ENCODE results near the gene AATF.

AATF gene

DNA sequence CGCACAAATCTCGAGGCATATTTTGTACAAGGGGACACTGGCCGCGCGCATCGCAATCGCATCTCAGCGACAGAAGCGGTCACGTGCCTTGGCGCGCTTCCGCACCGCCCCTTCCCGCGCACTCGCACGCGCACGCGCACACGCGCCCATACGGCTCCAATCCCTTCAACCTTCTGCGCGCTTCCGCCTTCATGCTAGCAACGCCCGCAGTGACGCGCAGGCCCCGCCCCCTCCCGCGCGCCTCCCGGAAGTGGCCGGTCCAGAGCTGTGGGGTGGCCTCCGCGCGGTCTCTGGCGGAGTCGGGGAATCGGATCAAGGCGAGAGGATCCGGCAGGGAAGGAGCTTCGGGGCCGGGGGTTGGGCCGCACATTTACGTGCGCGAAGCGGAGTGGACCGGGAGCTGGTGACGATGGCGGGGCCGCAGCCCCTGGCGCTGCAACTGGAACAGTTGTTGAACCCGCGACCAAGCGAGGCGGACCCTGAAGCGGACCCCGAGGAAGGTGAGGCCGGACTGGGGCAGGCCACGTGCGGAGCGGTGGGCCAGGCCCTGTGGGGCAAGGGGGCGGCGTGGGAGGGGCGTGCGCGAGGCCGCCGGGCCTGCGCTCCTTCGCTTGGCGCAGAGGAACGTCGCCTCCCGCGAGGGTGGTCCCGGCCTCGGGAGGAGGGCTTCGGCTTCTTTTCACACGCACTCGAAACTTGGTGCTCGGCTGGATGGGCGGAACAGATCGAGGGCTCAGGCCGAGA, at the start of gene AATF:
TSS of gene AATF (plus strand) at position 238 of the 744 bp plus-strand sequence. CDS start at position 410, 172 bp downstream.
- peak; percentile 95 for DNase-seq

DNA sequence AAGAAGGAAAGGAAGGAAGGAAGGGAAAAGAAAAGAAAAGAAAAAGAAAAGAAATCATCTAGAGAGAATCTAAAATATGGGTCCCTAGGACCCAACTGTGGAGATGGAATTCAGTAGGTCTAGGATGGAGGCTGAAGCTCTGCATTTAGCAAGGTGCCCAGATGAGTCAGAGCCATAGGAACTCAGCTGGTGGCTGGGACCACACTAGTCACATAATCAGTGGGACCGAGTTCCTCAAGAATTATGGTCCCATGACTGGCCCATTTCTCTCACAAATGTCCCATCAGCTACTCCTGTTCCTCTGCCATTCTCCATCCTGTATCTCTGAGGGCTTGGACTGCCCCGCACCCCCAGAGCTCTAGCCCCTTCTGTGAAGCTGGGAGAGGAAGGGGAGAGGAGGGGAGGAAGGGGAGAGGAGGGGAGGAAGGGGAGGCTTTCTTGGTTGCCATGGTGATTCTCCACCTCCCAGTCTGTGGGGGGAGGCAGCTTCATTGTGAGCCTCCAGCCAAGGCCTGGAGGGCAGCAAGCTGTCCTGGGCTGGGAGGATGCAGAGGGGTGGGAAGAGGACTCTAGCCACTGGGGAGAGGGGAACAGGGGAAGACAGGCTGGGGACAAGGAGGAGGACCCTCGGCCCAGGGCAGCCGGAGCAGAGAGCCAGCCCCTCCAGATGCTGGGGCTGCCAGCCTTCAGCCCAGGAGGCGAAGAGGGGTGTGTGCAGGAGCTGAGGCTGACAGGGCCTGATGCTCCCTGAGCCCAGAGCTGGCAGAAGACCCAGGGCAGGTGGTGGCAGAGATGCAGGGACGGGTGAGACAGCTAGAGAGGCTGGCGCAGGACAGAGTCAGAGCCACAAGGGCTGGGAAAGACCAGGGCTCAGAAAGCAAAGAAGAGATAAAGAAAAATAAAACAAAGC, 49.2 kb upstream of the AATF start:
- DNase-seq, result no peak

DNA sequence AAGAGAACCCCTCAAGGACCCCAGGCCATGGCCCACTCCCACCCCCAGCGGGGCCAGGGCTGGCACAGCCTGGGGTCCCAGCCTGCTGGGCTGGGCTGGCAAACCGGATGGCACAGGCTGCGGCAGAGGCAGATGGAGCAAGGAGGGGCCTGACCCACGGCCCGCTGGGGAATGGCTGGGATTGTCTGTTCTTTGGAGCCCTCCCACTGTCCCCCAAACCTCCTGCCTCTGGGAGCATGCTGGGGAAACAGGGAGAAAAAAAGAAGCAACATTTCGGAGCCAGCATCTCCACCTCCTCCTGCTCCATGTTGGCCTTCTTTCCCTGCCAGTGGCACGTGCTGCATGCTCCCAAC, 48.6 kb upstream of the AATF start:
- no peak for DNase-seq

DNA sequence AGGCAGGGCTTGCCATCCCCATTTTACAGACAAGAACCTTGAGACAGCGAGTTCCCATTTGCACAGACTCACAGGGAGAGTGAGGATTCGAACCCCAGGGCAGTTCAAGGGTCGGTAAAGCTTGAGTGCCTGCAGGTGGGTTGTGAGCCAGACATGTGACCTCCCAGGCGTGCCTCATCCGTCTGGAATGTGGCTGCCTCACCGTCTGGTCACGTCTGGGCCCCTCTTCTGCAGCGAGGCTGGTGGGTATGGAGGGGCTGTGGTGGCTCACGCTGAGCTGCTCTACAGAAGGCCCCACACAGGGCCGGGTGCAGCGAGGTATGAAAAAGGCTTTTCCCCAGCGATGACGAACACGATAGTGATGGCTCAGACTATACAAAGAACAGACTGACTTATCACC, 47.2 kb upstream of the AATF start:
- DNase-seq, result no peak

DNA sequence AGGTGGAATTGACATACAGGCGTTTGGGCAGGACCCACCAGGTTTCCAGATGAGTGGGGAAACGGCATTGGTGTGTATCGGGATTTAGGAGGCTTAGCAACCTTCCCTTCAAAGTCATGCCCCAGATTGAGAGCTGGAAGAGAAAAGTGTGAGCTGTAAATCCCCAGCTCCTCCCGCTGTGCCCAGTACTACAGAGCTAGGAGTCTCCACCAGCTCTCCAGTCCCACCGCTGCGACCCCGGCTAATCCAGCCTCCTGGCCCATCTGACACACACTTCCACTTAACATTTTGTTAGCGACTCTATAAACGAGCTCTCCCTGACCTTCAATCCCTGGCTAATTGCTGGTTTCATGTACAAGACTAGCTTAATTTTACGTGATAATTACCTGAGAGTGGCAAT, 41.3 kb upstream of the AATF start:
- no peak for DNase-seq

DNA sequence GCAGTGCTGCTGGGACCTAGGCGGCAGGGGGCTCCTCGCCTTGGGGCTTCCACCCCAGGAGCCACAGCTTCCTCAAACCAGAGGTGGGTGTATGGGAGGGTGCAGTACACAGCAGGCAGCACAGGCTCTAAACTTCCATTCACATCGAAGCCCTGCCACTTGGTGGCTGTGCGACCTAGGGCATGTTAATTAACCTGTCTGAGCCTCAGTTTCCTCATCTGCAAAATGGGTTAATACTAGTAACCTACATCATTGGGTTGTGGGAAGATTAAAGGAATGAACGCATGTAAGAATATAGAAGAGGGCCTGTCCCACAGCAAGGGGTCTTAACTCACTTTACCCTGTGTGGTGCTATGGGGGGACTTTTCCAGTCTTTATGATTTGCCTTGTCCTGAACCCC, 38.2 kb upstream of the AATF start:
- no peak for DNase-seq

DNA sequence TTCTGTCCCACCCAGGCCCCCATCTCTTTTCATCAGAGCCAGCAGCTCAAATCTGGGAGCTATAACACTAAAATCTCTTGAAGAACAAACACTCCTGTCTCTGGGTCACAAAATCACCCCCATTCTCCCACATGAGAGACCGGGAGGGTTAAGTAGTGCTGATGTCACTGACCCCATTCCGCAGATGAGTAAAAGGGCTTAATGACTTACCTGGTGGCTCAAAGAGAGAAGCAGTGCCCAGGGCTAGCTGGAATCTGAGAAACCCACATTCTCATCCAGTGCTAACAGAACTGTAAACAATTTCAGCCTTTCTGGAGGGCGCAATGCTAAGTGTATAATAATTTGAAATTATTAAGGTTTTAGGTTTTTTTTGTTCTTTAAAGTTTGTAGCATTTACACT, 37.8 kb upstream of the AATF start:
- no peak for DNase-seq

GRCh38 chr17:36913132-36913531, 35.6 kb upstream of the AATF start:
- DNase-seq, result no peak

DNA sequence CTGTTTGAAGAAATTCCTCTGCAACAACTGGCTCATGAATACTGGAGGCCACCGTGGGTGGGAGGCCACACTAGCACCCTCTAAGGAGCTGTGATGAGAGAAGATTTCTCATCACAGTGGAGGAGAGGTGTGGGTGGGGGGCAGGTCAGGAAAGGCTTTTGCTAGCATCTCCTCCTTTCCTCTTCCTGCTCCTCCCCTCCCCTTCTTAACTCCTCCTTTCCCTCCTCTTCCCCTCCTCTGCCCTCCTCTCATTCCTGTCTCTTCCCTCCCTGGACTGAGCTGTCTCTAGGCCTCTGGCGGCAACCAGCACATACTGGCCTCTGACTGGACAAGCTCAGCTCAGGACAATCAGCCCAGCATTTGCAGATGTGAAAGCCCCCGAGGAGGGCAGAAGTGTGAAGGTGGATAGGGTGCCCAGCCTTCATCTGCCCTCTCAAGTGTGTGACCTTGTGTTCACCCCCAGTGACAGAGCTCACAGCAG, 30.5 kb upstream of the AATF start:
- no peak for DNase-seq

DNA sequence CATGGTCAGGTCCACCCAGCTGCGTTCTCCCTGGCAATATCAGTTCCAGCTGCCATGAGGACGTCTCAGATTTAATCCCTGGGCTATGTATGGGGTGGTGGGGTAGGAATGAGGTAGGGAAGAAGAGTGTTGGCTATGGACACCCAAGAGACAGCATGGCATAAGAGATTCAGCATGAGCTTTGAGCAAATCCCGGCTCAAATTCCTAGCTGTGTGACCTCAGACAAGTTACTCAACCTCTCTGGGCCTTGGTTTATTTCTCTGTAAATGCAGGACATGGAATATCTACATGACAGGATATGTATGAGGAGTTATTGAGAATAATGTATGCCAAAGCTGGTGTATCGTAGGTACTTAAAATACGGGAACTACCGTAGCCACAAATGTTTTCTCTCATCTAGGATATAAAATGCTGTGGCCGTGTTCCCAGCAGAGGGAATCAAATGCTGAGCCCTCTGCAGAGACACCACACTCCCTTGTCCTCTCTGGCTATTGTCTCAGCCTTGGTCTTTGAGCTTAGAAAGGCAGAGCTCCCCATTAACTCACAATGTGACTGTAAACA, 29.3 kb upstream of the AATF start:
- DNase-seq, result no peak

DNA sequence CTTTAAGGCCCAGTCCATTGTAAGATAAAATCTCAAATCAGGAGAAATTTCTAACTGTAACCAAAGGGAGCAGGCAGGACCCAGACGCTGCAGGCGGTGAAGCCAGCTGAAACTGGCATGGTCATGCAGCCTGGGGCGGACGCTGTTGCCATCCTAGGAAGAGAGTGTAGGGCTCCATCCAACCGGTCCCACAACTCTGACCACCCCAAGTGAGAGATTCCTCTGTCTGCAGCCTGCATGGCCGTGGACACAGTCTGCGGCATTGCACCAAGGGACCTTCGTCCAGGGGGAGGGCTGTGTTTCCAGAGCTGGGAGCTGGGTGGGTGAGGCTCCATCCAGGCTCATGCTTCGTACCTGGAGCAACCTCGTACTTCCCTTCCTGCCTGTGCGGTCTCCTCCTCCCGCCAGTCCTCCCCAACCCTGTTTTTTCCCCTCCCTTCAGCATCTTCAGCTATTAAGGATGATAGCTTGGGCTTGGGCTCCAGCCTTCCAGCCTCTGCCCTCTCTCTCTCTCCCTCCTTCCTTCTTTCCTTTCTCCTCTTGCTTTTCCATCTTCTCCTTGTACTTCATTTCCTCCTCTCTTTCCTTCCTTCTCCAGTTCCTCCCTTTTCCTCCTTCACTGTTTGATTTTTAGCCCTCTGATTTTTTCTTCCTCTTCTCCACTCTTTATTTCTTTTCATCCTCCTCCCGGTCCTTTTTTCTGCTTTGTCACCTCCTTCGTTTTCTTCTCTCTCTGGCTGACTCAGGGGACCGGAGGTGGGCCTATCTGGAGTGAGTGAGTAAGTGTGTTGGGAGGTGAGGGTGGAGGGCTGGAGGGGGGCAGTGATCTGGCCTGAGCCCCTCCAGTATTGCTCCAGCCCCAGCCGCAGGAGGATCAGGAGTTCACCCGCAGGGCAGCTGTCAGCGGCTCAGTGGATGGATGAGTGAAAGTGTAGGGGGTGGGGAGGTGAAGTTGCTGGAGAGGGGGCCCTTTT, 28.4 kb upstream of the AATF start:
- no peak for DNase-seq

DNA sequence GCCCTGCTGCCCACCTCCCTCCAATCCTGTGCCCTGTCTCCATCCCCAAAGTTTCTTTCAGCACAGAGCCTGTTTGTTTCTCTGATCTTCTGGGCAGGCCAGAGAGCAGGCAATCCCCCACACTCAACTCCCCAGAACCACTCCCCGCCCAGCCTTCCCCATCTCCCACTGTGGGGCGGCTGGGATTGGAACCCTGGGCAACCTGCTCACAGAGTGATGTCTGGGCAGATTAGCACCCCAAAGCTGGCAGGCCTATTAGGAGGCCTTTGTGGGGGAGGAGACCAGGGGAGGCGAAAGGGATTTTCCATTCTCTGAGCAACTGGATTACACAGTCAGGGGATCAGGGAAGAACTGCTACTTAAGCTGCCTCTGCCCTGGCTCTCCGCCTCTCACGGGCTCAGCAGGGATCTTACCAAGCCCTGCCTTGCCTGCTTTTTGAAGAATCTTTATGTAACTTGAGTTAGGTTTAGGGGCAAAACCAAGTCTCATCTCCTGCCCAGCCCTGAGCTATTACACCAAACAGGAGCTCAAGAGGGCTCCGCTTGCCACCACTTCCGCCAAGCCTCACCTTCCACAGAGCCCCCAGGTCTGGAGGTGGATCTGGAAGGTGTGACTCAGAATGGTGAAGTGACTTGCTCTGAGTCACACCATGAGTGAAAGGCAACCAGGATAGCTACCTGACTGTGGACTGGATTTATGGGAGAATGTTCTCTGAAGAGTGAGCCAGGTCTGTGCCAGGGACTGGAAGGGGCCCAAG, 27.5 kb upstream of the AATF start:
- no peak for DNase-seq

DNA sequence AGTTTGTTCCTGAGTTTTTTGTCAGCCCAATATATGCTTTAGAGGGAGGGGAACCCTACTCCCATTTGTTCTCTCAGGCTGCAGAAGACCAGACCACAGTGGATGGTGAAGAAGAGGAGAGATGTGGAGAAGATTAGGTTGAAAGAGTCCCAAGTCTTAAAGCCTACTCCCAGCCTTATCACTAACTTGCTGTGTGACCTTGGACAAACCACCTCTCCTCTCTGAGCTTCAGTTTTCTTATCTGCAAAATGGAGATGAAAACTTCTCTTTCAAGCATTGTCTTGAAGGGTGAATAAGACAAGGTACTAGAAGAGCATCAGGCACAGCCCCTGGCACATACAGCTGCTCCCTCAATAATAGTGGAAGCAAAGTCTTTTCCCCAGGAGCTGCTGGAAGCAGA, 26.6 kb upstream of the AATF start:
- DNase-seq, result no peak

DNA sequence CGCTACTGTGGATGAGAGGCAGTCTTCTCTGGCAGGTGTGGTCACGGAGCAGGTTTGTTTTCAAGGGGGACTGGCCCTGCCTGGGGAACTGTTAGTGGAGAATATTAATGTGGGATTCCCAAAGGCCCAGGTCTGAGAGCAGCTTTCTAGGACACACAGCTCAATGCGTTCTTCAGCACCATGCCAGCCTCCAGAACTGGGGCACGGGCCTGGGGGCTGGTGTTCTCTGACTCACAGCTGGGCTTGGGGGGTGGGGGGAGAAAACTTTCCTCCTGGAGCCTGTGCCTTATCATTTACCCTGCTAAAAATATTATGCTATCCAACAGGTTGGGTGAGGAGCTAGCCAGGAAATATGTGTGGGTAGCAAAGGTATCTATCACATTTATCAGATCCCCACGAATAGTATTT, 24.9 kb upstream of the AATF start:
- DNase-seq, result no peak

- DNase-seq, result no peak
These were observed 22.5 kb upstream of the AATF start for GRCh38 chr17:36926226-36926625.

DNA sequence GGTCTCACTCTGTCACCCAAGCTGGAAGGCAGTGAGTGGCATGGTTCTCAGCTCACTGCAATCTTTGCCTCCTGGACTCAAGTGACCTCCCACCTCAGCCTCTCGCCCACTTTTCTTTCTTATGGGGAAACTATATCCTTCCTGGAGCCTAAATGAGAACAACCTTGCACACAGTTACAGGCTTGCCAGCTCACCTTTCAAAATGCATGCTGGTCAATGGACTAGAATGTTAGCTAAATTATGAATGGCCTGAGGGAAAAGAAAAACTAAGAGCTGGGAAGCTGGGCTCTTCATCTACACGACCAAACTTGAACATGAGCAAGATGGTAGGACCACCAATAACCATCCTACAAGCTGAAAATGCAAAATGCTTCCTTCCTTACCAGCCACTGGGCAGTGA, 22.1 kb upstream of the AATF start:
- no peak for DNase-seq

DNA sequence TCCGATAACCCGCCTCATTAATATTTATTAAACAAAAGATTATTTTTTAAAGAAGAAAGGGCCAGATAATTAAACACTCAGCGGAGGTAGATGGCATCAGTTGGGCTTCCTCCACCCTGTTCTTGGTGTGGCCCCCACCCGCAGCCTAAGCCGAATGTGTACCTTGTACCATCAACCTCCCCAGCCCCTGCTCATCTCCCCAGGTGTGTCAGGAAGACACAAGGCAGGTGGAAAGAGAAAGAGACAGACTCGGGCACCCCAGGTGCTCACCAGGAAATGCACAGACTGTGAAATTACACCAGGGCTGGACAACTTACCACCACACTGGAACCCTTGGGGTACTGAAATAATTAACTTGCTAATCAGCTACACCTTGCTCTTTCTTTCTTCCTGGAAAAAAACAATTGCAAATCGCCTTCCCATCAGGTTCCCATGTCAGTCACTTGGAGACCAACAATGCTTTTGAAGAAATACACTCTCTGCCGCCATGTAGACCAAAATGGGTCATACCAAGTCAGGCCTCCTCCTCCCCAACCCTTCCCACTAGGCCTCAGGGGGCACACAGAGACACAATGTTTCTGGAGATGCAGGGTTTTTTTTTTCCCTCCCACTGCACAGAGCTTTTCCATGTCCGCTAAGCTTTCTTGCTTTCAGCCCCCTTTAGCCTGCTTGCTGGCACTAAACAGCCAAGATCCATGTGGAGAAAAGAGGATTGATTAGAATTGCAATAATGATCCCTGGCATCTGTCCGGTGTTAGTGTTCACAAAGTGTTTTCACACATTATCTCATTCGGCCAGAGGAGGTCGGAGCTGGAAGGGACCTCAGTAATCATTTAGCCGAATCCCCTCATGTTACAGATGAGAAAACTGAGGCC, 20.0 kb upstream of the AATF start:
- DNase-seq, result no peak

DNA sequence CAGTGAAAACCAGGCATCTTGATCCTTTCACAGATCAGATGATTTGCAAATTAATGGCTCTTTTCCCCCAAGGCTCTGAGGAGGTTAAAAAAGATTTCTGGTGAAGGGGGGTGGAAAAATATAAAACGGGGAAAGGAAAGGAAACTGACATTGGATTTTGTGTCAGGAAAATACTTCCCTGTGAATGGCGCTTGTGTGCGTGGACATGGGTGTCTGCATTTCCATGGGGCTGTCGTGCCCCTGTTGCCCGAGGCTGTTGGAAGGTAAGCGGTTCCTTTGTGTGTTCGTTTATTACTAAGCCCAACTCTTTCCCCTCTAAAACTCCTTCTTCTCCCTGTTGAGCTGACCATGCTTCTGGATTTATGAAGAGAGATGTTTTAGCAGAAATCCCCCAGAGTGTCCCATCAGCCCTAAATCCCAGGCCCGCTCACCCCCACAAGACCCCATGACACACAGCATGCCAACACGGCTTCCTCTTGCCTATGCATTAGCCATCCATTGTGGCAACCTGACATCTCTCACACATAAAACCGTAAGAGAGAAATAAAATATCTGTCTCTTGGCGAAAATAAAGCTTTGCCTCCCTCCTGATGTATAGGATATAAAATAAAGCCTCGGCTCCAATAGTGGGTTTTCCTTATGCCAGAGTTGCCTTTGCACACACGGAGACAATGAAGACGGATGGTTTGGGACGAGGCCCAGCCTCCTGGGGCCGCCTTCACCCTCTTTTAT, 18.7 kb upstream of the AATF start:
- no peak for DNase-seq

DNA sequence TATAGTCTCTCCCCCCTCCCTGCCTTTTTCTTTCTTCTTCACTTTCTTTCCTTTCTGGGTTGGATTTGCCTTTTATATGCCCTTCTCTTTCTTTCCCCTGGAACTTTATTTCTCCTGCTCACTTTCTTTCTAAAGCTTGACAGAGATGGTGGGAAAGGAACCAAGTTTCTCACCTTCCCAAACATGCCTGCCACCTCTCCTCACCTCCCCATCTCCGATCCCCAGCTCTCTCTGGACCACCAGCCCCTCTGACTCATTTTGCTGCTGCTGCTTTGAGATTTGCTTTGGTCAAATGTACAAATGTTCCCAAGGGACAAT, 18.2 kb upstream of the AATF start:
- no peak for DNase-seq

DNA sequence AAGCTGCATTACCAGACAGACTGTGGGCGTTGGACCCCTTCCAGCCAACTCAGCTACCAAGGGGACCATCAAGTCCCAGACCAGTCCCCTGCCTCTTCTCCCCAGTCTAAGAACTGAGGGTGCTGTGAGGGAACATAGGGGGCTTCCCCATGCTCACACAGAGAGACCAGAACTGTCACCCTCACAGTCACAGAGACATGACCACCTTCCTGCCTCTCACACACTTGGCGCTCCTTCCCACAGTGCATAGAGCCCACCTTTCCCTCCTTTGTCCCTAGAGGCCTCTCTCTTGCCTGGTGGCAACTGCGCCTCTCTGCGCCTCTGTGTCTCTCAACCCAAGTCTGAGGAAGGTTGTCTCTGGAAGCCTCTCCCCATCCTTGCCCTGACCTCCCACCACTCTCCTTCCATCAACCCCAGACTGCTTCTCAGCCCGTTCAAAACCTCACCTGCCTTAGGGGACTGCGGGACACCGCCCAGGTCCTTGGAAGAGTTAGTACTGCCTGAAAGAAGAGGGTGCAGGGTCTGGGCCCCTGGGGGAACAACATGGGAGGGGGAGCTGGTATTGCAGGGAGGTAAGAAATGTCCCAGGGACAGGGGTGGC, 17.6 kb upstream of the AATF start:
- no peak for DNase-seq

Measured in activated gamma-delta T cell treated with Interleukin-2 at 50 U/mL for 16 hours (primary cell).